Fibroblast of lung (primary cell): ENCODE data around the gene RNF31. TPM values are rescaled to one million over a fixed set of nuclear protein-coding genes. Genes with fewer than 3 reads are reported as not detected.

Experiments used
- DNase-seq, 2 donors: peaks; one replicate each; pipeline versions ENCODE4 v3.0.0 to v3.0.0-alpha.2; 2010; ENCODE audit warnings: low read depth in 2 of 2
- H2AFZ ChIP-seq: 2 replicates; pipeline ENCODE4 v1.5.1; 2012; ENCODE audit warnings: low read length, control low read depth, inconsistent platforms
- H3K27ac ChIP-seq: 2 replicates; pipeline ENCODE4 v1.5.1; 2011; ENCODE audit warnings: low read length, control low read depth; ENCODE audit not compliant: insufficient read depth
- H3K27me3 ChIP-seq: 2 replicates; pipeline ENCODE4 v1.5.1; 2011; ENCODE audit warnings: mild to moderate bottlenecking, low read length; ENCODE audit not compliant: control insufficient read depth, insufficient read depth
- H3K36me3 ChIP-seq: 2 replicates; pipeline ENCODE4 v1.5.1; 2011; ENCODE audit warnings: low read length; ENCODE audit not compliant: control insufficient read depth, insufficient read depth
- H3K4me1 ChIP-seq: 2 replicates; pipeline ENCODE4 v1.5.1; 2011; ENCODE audit warnings: low read length; ENCODE audit not compliant: control insufficient read depth, insufficient read depth; ENCODE audit errors: extremely low read depth
- H3K4me2 ChIP-seq: 2 replicates; pipeline ENCODE4 v1.5.1; 2011; ENCODE audit warnings: low read length, control low read depth; ENCODE audit not compliant: insufficient read depth; ENCODE audit errors: extremely low read depth
- H3K4me3 ChIP-seq, 4 experiments: fragments of 200-600 bp in 1 of 4; sonication (generic) in 1 of 4; replicated peaks in 1 of 4; 2 replicates each; pipeline ENCODE4 v1.5.1; 2011 to 2016; ENCODE audit warnings: low read length in 4 of 4, low read depth in 3 of 4, mild to moderate bottlenecking in 3 of 4, control low read depth in 2 of 4, inconsistent platforms in 1 of 4, mixed read lengths in 1 of 4; ENCODE audit not compliant: insufficient read depth in 1 of 4; ENCODE audit errors: control extremely low read depth in 1 of 4
- H3K79me2 ChIP-seq: 2 replicates; pipeline ENCODE4 v1.5.1; 2012; ENCODE audit warnings: mild to moderate bottlenecking, low read length, inconsistent platforms; ENCODE audit not compliant: control insufficient read depth, insufficient read depth
- H3K9ac ChIP-seq: 2 replicates; pipeline ENCODE4 v1.5.1; 2011; ENCODE audit warnings: mild to moderate bottlenecking, low read length, control low read depth; ENCODE audit not compliant: insufficient read depth
- H3K9me3 ChIP-seq: 2 replicates; pipeline ENCODE4 v1.5.1; 2012; ENCODE audit warnings: low read depth, low read length; ENCODE audit not compliant: control insufficient read depth, insufficient read depth
- H4K20me1 ChIP-seq: 2 replicates; pipeline ENCODE4 v1.5.1; 2011; ENCODE audit warnings: low read length; ENCODE audit not compliant: control insufficient read depth, insufficient read depth; ENCODE audit errors: extremely low read depth
- EZH2 ChIP-seq: IDR thresholded peaks from 2 replicates; pipeline ENCODE4 v1.5.1; 2012; ENCODE audit warnings: low read length, control low read depth, mild to moderate bottlenecking; ENCODE audit errors: missing control alignments
- polyA plus RNA-seq, 2 donors: library from polyadenylated mRNA; depleted of rRNA in 1 of 2; stranded (reverse) in 1 of 2; unstranded in 1 of 2; fragments of >200 nt; gene quantifications; 2 replicates each; pipeline ENCODE4 v1.2.1, GENCODE V29; 2011 to 2012; ENCODE audit warnings: missing spikeins in 1 of 2
- total RNA-seq: library from RNA; depleted of rRNA; stranded (reverse); fragments of >200 nt; gene quantifications from 2 replicates; pipeline ENCODE4 v1.2.1, GENCODE V29; 2014
- TF ChIP-seq, protein P1 (sequence below), 2 donors: IDR thresholded peaks in 1 of 2; conservative IDR thresholded peaks in 1 of 2; 1 replicate in 1 of 2; 2 replicates in 1 of 2; pipeline ENCODE4 v1.5.1; 2011 to 2012; ENCODE audit warnings: low read length in 2 of 2, control low read depth in 1 of 2, inconsistent platforms in 1 of 2, low read depth in 1 of 2, mild to moderate bottlenecking in 1 of 2

Gene RNF31
- total and polyA plus RNA-seq, 2 donors (not counting 1 experiment from before 2014, with no cell fraction given): 9.2 to 25.4 TPM

GRCh38 chr14:24133735-24134134 is 13.6 kb upstream of the RNF31 start:
- H3K27ac ChIP-seq: no peak overlapping the region
- peaks cover 6% of the 10 kb centered on the region for H3K4me1 ChIP-seq
- no peak overlapping the region for H3K4me2 ChIP-seq
- peaks cover 7% of the 10 kb centered on the region for H3K36me3 ChIP-seq
- H4K20me1 ChIP-seq: no peaks in the 10 kb centered on the region
- no peak for TF ChIP-seq EZH2
- TF ChIP-seq, protein P1, sequence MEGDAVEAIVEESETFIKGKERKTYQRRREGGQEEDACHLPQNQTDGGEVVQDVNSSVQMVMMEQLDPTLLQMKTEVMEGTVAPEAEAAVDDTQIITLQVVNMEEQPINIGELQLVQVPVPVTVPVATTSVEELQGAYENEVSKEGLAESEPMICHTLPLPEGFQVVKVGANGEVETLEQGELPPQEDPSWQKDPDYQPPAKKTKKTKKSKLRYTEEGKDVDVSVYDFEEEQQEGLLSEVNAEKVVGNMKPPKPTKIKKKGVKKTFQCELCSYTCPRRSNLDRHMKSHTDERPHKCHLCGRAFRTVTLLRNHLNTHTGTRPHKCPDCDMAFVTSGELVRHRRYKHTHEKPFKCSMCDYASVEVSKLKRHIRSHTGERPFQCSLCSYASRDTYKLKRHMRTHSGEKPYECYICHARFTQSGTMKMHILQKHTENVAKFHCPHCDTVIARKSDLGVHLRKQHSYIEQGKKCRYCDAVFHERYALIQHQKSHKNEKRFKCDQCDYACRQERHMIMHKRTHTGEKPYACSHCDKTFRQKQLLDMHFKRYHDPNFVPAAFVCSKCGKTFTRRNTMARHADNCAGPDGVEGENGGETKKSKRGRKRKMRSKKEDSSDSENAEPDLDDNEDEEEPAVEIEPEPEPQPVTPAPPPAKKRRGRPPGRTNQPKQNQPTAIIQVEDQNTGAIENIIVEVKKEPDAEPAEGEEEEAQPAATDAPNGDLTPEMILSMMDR (conservative IDR thresholded peaks at IDR 0.05 in 1 of 2, IDR thresholded peaks at IDR 0.05 in 1 of 2; ENCODE audit: low read depth in 1 of 2, low read length in 2 of 2): no peak
- peaks cover 14% of the 10 kb centered on the region for H3K79me2 ChIP-seq
- H2AFZ ChIP-seq: no peak overlapping the region
- H3K27me3 ChIP-seq: no peaks in the 10 kb centered on the region
- H3K9ac ChIP-seq: no peak overlapping the region
- DNase-seq: no peak
- no peaks in the 10 kb centered on the region for H3K9me3 ChIP-seq
- no peak overlapping the region for H3K4me3 ChIP-seq

GRCh38 chr14:24135584-24135833 is 11.8 kb upstream of the RNF31 start:
- H3K9ac ChIP-seq: peak overlapping the region; percentile 89
- H4K20me1 ChIP-seq: no peaks in the 10 kb centered on the region
- peak overlapping the region; percentile 75 for H3K4me2 ChIP-seq
- H3K27me3 ChIP-seq: no peaks in the 10 kb centered on the region
- H3K4me3 ChIP-seq: peak overlapping the region; percentile 53 to 90 (median 70)
- H3K4me1 ChIP-seq: peaks cover 6% of the 10 kb centered on the region
- H2AFZ ChIP-seq: peak overlapping the region; percentile 85
- DNase-seq: no peak
- H3K36me3 ChIP-seq: peaks cover 7% of the 10 kb centered on the region
- TF ChIP-seq, protein P1 (conservative IDR thresholded peaks at IDR 0.05 in 1 of 2, IDR thresholded peaks at IDR 0.05 in 1 of 2; ENCODE audit: low read depth in 1 of 2, low read length in 2 of 2): no peak
- TF ChIP-seq EZH2: no peak
- no peak overlapping the region for H3K27ac ChIP-seq
- peaks cover 26% of the 10 kb centered on the region for H3K79me2 ChIP-seq
- H3K9me3 ChIP-seq: no peaks in the 10 kb centered on the region

DNA sequence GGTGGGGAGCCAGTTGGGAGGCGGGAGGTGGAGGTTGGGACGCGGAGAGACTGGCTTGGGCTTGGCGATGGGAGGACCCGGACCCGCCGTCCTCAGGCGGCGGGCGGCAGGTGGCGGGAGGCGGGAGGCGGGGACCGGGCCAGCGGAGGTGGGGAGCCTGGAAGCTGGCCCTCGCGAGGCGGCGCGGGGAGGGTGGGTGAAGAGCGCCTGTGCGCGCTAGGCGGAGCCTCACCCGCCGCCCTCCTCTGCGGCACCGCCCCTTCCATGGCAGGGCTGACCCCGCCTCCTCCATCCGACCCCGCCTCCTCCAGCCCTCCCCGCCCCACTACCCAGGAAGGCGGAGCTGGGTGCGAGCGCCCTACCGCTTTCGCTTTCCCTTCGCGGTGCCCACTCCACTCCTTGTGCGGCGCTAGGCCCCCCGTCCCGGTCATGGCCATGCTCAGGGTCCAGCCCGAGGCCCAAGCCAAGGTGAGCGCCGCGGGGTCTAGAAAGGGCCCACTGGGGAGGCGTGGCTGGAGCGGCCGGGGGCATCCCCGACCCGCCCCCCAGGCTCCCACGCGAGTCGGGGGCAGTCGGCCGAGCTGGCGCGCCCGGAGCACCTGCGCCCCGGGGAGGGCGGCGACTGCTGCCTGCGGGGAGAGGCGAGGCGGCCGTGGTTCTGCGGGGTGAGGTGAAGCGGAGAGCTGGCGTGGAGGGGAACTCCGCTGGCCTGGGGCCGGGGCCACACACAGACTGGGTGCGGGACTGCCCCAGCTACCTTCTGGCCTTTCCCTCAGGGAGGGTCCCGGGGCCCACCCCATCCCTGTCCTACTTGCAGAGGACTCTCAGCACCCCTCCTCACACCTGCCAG is 11.2 kb upstream of the RNF31 start, which contains the start of gene PSME1:
Gene PSME1 (plus strand): TSS at position 361 of the 850 bp plus-strand sequence. CDS start 69 bp downstream, at position 430.
- H3K27ac ChIP-seq: peak within 1 kb of the TSS; percentile 87

More for the DNA sequence above, 11.2 kb upstream of the RNF31 start, which contains the start of gene PSME1:
- peak; percentile 81 to 82 for DNase-seq
- Histone ChIP-seq H3K9ac (peak within 1 kb of the TSS; percentile 89), H2AFZ (peak within 1 kb of the TSS; percentile 85), H3K4me2 (peak within 1 kb of the TSS; percentile 96), H4K20me1 (no peaks in the 10 kb centered on the region), H3K27me3 (no peaks in the 10 kb centered on the region), H3K36me3 (peaks cover 7% of the 10 kb centered on the region), H3K4me1 (peaks cover 6% of the 10 kb centered on the region), H3K4me3 (peak within 1 kb of the TSS; percentile 69 to 90 (median 84)), H3K79me2 (peaks cover 29% of the 10 kb centered on the region), H3K9me3 (no peaks in the 10 kb centered on the region)
- TF ChIP-seq EZH2: no peak
- TF ChIP-seq, protein P1 (conservative IDR thresholded peaks at IDR 0.05 in 1 of 2, IDR thresholded peaks at IDR 0.05 in 1 of 2; ENCODE audit: low read depth in 1 of 2, low read length in 2 of 2): no peak
